Adrenal gland (tissue), 12 donors: ENCODE data around the gene ETV5. TPM values are rescaled to one million over a fixed set of nuclear protein-coding genes. Genes with fewer than 3 reads are reported as not detected.

Source experiments
- DNase-seq, 7 donors: peaks; one replicate each; pipeline ENCODE4 v3.0.0-alpha.2; 2019 to 2020
- H3K27ac ChIP-seq, 5 donors: fragments of 200-600 bp; sonication (generic) in 4 of 5; 1 replicate in 3 of 5; 2 replicates in 2 of 5; pipeline versions ENCODE4 v1.5.1 to v1.8.0; 2016 to 2020; ENCODE audit warnings: mild to moderate bottlenecking in 1 of 5
- H3K27me3 ChIP-seq: fragments of 200-600 bp; 2 replicates; pipeline ENCODE4 v1.8.0; 2021
- H3K36me3 ChIP-seq, 2 donors: fragments of 200-600 bp; replicated peaks in 1 of 2; 1 replicate in 1 of 2; 2 replicates in 1 of 2; pipeline versions ENCODE4 v1.5.1 to v1.8.0; 2018 to 2022
- H3K4me1 ChIP-seq, 2 donors: fragments of 200-600 bp; replicated peaks in 1 of 2; 1 replicate in 1 of 2; 2 replicates in 1 of 2; pipeline versions ENCODE4 v1.5.1 to v1.8.0; 2018 to 2021
- H3K4me3 ChIP-seq, 4 donors: fragments of 200-600 bp; sonication (generic) in 3 of 4; one replicate each; pipeline ENCODE4 v1.5.1; 2016 to 2018
- H3K9me3 ChIP-seq, 3 donors: fragments of 200-600 bp; sonication (generic) in 1 of 3; replicated peaks in 1 of 3; 1 replicate in 2 of 3; 2 replicates in 1 of 3; pipeline versions ENCODE4 v1.5.1 to v1.8.0; 2016 to 2021
- POLR2A ChIP-seq, 2 donors: fragments of 450-650 bp; IDR thresholded peaks; one replicate each; pipeline ENCODE4 v1.6.1; 2017; ENCODE audit warnings: antibody characterized with exemption in 2 of 2, mild to moderate bottlenecking in 2 of 2, moderate library complexity in 1 of 2
- WGBS, 4 donors: extraction: QIAGEN DNeasy Blood & Tissue Kit in 2 of 4; methylation state at CpG; one replicate each; pipeline versions ENCODE4 v1.1.5 to v1.1.7; 2013 to 2017; 5-methylcytosine and 5-hydroxymethylcytosine counted together
- intact Hi-C, 2 donors: fragments of 100-400 bp; cut with DNase I; formaldehyde crosslinking; loops; one replicate each; pipeline versions ENCODE4 v1.14.1 to v1.15.0; 2022 to 2023
- polyA plus RNA-seq, 3 donors: library from polyadenylated mRNA; stranded (reverse); fragments of 200-250 nt in 2 of 3; fragments of 350-450 nt in 1 of 3; fragmentation: Illumina TruSeq in 1 of 3; extraction: RNeasy Lipid Tissue Mini Kit (QIAGEN cat#74804) in 1 of 3; gene quantifications; one replicate each; pipeline ENCODE4 v1.2.3, GENCODE V29; 2013 to 2014
- total RNA-seq, 9 donors: library from RNA; depleted of rRNA in 4 of 9; stranded (reverse); fragments of >200 nt in 4 of 9; fragments of 120-200 nt in 1 of 9; fragmentation: NEBNext Ultra II Directional in 1 of 9; extraction: Animal tissue kit (Norgen Biotek cat#: 25700) in 1 of 9; gene quantifications; one replicate each; pipeline versions ENCODE4 v1.1.0 to v1.2.4, GENCODE V29; 2013 to 2023
- TF ChIP-seq, protein P1 (sequence below), 6 experiments: fragments of 450-650 bp in 4 of 6; fragments of 200-600 bp in 2 of 6; sonication (generic) in 1 of 6; IDR thresholded peaks; 1 replicate in 5 of 6; 2 replicates in 1 of 6; pipeline versions ENCODE4 v1.5.1 to v1.8.0; 2016 to 2021; ENCODE audit warnings: antibody characterized with exemption in 6 of 6, mild to moderate bottlenecking in 2 of 6, moderate library complexity in 1 of 6
- donor health status: healthy with polysubstance abuse.
- donor health status: Bipolar disorder and iron deficiency.
- donor health status: DM: yes; HTN: yes; CAD: no.
- donor health status: DM: no; HTN: no; CAD: no.
- donor health status: DM: no; HTN: no; CAD: no.
- donor health status: DM: yes; HTN: yes; CAD: no.

The ETV5 gene
- total and polyA plus RNA-seq, 12 donors, result 17.2 to 114 (median 63.3) TPM

DNA sequence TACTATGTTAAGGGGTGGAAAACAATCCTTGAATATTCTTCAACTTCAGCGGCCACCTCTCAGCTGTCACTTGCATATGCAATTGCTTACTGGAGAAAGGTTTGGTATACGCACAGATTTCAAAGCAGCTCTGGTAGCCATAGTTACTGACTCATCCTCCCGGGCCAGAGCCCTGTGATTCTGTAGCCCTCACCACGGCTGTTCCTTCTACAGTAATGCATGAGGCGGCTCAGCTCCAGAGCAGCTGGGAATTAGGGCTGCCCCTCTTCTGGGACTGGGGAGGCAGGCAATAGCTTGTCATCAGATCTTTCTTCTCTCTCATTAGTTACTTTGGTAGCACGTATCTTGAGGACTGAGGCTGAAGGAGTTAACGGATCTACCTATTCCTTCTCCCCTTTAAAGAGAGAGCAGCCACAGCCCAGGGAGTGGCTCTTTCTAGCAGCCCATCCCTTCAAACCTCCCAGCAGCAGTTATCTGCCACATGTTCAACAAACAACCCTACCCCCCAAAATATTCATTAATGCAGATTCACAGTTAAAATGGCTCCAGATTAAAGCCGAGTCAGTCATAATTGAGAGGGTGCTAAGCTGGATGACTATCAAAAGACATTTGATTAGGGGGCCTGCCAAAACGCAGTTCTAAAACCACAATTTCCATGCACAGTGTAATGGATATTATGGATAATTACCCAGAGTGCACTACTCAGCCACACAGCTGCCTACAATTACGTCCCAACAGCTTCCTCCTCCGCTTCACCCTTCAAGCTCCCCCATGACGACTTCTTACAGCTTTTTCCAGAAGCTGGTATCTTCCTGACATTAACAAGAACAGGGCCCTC, 54.7 kb downstream of the ETV5 start:
- peaks cover 0 to 4% of the 10 kb centered on the region in 2 donors for H3K4me1 ChIP-seq
- H3K9me3 ChIP-seq, result no peaks in the 10 kb centered on the region
- H3K36me3 ChIP-seq, result peaks cover 0 to 53% of the 10 kb centered on the region in 2 donors
- H3K4me3 ChIP-seq, result no peak overlapping the region
- no peaks in the 10 kb centered on the region for H3K27me3 ChIP-seq
- intact Hi-C loops, result no loop called here
- WGBS, 4 donors, result 73 to 82% (median 76%) methylated on average over 12 of the region's 12 CpGs
- DNase-seq, result peak in 3 of 7 donors; percentile 34 to 77 (median 54)
- H3K27ac ChIP-seq, result peak overlapping the region in 2 of 5 donors; percentile 53 to 73
- TF ChIP-seq POLR2A (IDR thresholded peaks at IDR 0.05), result no peak
- TF ChIP-seq, protein P1, sequence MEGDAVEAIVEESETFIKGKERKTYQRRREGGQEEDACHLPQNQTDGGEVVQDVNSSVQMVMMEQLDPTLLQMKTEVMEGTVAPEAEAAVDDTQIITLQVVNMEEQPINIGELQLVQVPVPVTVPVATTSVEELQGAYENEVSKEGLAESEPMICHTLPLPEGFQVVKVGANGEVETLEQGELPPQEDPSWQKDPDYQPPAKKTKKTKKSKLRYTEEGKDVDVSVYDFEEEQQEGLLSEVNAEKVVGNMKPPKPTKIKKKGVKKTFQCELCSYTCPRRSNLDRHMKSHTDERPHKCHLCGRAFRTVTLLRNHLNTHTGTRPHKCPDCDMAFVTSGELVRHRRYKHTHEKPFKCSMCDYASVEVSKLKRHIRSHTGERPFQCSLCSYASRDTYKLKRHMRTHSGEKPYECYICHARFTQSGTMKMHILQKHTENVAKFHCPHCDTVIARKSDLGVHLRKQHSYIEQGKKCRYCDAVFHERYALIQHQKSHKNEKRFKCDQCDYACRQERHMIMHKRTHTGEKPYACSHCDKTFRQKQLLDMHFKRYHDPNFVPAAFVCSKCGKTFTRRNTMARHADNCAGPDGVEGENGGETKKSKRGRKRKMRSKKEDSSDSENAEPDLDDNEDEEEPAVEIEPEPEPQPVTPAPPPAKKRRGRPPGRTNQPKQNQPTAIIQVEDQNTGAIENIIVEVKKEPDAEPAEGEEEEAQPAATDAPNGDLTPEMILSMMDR (IDR thresholded peaks at IDR 0.05), result no peak

DNA sequence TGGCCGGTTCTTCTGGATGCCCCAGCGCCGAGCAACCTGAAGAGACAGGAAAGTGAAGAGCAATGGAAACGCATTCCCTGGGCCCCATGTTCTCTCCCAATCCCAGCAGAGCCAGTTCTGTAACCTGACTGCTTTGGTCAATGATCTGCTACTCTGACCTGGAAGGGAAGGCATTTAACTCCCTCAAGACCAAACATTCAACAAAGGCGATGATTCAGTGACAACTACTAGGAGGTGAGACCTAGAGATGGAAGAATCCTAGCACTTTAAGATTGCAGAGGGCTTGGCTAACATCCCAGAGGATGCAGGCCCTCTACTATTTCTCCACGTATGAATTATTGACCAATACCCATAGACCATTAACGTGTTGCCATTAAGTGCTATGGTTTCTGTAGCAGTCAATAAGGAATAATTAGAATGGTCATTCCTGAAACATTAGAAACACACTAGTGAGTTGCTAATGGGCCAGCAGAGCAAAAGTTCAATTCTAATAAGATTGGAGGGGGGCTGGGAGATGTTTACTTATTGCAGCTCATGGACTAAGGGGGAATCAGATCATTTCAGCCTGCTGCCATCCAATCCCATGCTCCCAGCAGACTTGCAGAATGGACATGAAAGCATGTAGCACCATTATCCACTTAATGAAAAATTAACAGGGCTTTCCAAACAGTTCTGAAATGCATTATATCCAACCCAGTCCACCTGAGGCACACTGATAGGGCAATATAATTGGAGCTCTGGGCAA, 56.6 kb downstream of the ETV5 start:
- Histone ChIP-seq H3K4me3 (no peak overlapping the region), H3K36me3 (peaks cover 0 to 72% of the 10 kb centered on the region in 2 donors)
- DNase-seq, result no peak

DNA sequence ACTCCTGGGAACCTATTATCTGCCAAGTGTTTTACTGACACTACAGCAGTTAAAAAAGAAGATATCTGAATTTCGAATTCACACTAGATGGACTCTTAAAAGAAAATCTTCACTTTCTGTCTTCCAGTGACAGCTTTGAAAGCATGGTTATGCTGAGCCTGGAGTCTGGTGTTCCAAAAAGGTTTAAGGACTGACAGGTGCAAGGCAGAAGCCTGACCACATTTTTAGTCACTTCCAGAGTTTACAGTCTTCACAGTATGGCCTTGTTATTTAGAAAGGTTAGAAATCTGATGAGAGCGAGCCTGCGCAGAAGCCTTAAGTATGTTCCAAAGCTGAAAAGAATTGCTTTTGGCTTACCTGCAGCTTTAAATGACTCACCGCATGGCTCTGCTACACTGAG, 59.9 kb downstream of the ETV5 start:
- Histone ChIP-seq H3K4me1 (no peaks in the 10 kb centered on the region), H3K27ac (peak overlapping the region in 1 of 5 donors; percentile 15), H3K9me3 (no peaks in the 10 kb centered on the region), H3K27me3 (no peaks in the 10 kb centered on the region), H3K36me3 (peaks cover 0 to 69% of the 10 kb centered on the region in 2 donors), H3K4me3 (no peak overlapping the region)
- intact Hi-C loops, result no loop called here
- DNase-seq, result no peak
- WGBS, 4 donors, result 81 to 85% (median 83%) methylated on average over 4 of the region's 4 CpGs
- TF ChIP-seq POLR2A (IDR thresholded peaks at IDR 0.05), result no peak
- TF ChIP-seq, protein P1 (IDR thresholded peaks at IDR 0.05), result no peak

More for the DNA sequence above, 56.6 kb downstream of the ETV5 start:
- Histone ChIP-seq H3K27ac (peak overlapping the region in 1 of 5 donors; percentile 30), H3K27me3 (no peaks in the 10 kb centered on the region), H3K9me3 (no peaks in the 10 kb centered on the region), H3K4me1 (peaks cover 0 to 4% of the 10 kb centered on the region in 2 donors)
- TF ChIP-seq, protein P1 (IDR thresholded peaks at IDR 0.05), result no peak
- TF ChIP-seq POLR2A (IDR thresholded peaks at IDR 0.05), result no peak
- 90 to 94% (median 91%) methylated on average over 7 of the region's 7 CpGs for WGBS, 4 donors
- intact Hi-C loops, result no loop called here

DNA sequence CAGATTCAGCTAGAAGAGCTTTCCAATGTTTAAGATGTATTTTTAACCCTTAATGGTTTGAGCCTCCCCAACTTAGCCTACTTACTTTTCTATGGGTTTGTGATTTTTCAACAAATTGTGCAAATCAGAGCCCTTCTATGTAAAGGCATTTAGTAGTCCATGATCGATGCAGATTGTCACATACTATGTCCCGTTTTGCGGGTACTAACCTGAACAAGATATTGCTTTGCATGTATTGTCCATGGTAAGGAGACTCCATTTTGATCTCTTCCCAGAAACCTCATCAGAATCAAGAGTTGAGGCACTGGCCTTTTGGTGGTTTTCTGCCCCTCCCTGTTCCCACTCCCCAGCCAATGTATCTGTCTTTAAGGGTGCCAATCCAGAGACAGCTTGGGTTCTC, 60.8 kb downstream of the ETV5 start:
- Histone ChIP-seq H3K27me3 (no peaks in the 10 kb centered on the region), H3K4me3 (no peak overlapping the region), H3K4me1 (no peaks in the 10 kb centered on the region), H3K27ac (no peak overlapping the region), H3K36me3 (peaks cover 0 to 66% of the 10 kb centered on the region in 2 donors), H3K9me3 (no peaks in the 10 kb centered on the region)
- WGBS, 4 donors, result 96 to 98% (median 97%) methylated on average over 3 of the region's 3 CpGs
- no peak for TF ChIP-seq POLR2A (IDR thresholded peaks at IDR 0.05)
- TF ChIP-seq, protein P1 (IDR thresholded peaks at IDR 0.05), result no peak
- no peak for DNase-seq
- intact Hi-C loops, result no loop called here
